GM12872 (cell line): ENCODE results near the gene B4GALNT4.

Source experiments
- CTCF ChIP-seq: IDR thresholded peaks from 3 replicates; pipeline ENCODE4 v1.5.1; 2011; ENCODE audit warnings: low read depth, mild to moderate bottlenecking, low read length, moderate library complexity; ENCODE audit not compliant: insufficient read depth

Gene B4GALNT4

GRCh38 chr11:395866-396265 lies 26.6 kb downstream of the B4GALNT4 start:
- TF ChIP-seq CTCF = no peak

GRCh38 chr11:396511-396947 lies 27.2 kb downstream of the B4GALNT4 start:
- peak; percentile 23; the same call in 2 of the 3 replicates for TF ChIP-seq CTCF

GRCh38 chr11:396948-397548 lies 27.7 kb downstream of the B4GALNT4 start:
- peak; percentile 67 for TF ChIP-seq CTCF

- TF ChIP-seq CTCF = no peak
These were observed 29.5 kb downstream of the B4GALNT4 start for GRCh38 chr11:398826-399225.

- no peak for TF ChIP-seq CTCF
These were observed 30.5 kb downstream of the B4GALNT4 start for GRCh38 chr11:399731-400211.

GRCh38 chr11:400241-400689 lies 31.0 kb downstream of the B4GALNT4 start:
- no peak for TF ChIP-seq CTCF

- no peak for TF ChIP-seq CTCF
These were observed 33.9 kb downstream of the B4GALNT4 start for GRCh38 chr11:403021-403760.
